ENCODE results near the gene DGCR2. TPM values are rescaled to one million over a fixed set of nuclear protein-coding genes. Genes with fewer than 3 reads are reported as not detected.

Gene DGCR2
- total RNA-seq, 1 donor from 2014 or later: 50.0 TPM

GRCh38 chr22:19042285-19043120 lies 79.7 kb downstream of the DGCR2 start:
- H3K36me3 ChIP-seq (ENCODE audit: control insufficient read depth, insufficient read depth, low read length): peaks cover 36% of the 10 kb centered on the region
- FAIRE-seq: peak; percentile 72
- H3K27me3 ChIP-seq (ENCODE audit: control insufficient read depth, insufficient read depth, low read length): no peaks in the 10 kb centered on the region
- no peak overlapping the region for H3K4me3 ChIP-seq (ENCODE audit: low read depth, low read length)
- DNase-seq (ENCODE audit: low read depth): no peak
- TF ChIP-seq CTCF (IDR thresholded peaks at IDR 0.05; ENCODE audit: insufficient read depth, low read length, severe bottlenecking): no peak

DNA sequence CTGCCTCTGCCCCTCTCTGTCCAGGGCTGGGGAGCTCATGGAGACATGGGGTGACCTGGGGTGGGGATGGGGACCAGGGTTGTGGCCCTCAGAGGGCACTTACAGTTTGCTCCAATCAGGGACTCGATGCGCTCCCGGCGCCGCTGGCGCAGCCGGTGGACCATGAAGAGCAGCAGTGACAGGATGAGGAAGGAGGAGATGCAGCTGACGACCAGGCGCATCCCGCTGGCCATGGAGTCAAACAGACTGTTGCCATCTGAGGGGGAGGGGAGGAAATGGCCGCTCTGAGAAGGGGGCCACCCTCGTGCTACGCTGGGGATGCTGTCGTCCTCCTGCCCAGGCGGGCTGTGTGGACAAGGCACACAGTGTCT lies 80.5 kb downstream of the DGCR2 start:
- FAIRE-seq: no peak
- TF ChIP-seq CTCF (IDR thresholded peaks at IDR 0.05; ENCODE audit: insufficient read depth, low read length, severe bottlenecking): no peak
- no peak for DNase-seq (ENCODE audit: low read depth)
- Histone ChIP-seq H3K36me3 (ENCODE audit: control insufficient read depth, insufficient read depth, low read length) (peaks cover 34% of the 10 kb centered on the region), H3K27me3 (ENCODE audit: control insufficient read depth, insufficient read depth, low read length) (no peaks in the 10 kb centered on the region), H3K4me3 (ENCODE audit: low read depth, low read length) (no peak overlapping the region)

DNA sequence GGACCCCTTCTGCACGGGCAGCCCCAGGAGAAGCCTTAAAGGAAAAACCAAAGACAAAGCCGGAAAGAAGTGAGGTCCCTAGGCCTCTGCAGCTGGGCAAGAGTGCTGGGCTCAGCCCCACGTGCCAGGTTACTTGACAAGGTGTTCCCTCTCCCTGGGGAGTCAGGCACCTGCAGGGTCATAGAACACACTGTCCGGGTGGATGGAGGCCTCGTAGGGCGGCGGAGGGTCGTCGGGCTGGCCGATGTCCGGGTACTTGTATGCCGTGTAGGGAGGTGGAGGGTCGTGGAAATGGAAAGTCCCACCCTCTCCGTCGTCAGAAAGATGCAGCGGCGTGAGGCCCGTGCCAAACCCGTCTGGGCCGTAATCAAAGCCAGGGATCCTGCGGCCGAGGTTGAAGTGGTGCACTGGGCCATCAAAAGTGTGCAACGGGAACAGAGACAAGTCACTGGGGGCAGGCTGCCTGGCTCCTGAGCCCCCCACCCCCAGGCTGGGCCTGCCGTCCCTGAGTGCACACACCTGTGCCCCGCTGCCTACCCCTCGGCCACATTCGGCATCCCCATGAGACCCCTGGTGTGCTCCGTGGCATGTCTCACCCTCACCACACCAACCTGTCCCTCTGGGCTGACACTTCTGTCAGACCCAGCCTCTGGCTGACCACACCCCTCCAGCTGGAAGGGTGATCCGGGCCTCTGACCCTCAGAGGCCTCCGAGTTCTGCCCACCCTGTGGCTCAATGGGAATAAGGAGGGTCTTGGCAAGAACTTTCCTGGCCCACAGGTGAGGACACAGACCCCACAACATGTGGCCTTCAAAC lies 81.1 kb downstream of the DGCR2 start:
- Histone ChIP-seq H3K27me3 (ENCODE audit: control insufficient read depth, insufficient read depth, low read length) (no peaks in the 10 kb centered on the region), H3K36me3 (ENCODE audit: control insufficient read depth, insufficient read depth, low read length) (peaks cover 30% of the 10 kb centered on the region), H3K4me3 (ENCODE audit: low read depth, low read length) (no peak overlapping the region)
- no peak for TF ChIP-seq CTCF (IDR thresholded peaks at IDR 0.05; ENCODE audit: insufficient read depth, low read length, severe bottlenecking)
- no peak for FAIRE-seq
- no peak for DNase-seq (ENCODE audit: low read depth)

DNA sequence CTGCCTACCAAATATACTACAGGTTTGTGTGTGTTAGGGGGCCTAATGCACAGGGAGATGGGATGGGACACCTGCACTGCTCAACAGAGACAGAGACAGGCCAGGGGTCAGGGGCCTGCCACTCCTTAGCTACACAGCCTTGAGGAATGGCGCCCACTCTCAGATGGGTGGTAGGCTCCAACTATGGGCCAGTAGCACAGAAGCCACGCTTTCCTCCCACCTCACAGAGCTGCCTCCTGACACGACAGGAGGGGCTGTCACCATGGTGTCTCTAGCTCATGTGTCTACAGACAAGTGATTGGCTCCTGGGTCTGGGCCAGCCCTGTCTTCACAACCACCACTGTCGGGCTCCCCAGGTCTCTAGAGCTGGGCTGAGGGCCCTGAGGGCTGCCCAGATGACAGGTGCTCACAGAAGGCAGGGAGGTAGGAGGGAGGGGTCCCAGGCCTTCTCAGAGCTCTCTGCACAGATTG lies 81.8 kb downstream of the DGCR2 start:
- DNase-seq (ENCODE audit: low read depth) (no peak), FAIRE-seq (no peak)
- Histone ChIP-seq H3K27me3 (ENCODE audit: control insufficient read depth, insufficient read depth, low read length) (no peaks in the 10 kb centered on the region), H3K4me3 (ENCODE audit: low read depth, low read length) (no peak overlapping the region), H3K36me3 (ENCODE audit: control insufficient read depth, insufficient read depth, low read length) (peaks cover 30% of the 10 kb centered on the region)
- TF ChIP-seq CTCF (IDR thresholded peaks at IDR 0.05; ENCODE audit: insufficient read depth, low read length, severe bottlenecking): no peak

DNA sequence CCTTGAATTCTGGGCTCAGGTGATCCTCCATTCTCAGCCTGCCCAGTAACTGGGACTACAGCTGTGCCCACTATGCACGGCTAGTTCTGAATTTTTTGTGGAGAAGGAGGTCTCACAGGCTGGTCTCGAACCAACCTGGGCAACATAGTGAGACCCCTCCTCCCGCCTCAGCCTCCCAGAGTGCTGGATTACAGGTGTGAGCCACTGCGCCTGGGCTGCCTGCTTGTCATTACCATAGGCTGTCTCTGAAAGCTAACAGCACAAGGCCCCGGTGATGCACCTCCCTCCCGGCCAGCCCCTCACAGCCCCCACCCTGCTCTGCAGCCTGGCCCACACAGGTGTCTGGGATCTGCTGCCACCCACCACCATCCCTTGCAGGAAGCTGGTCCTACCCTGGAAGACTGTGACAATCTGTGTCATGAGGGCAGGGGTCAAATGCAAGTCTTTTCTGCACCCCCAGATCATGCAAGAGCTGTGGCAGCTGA lies 82.4 kb downstream of the DGCR2 start:
- no peak for TF ChIP-seq CTCF (IDR thresholded peaks at IDR 0.05; ENCODE audit: insufficient read depth, low read length, severe bottlenecking)
- H3K27me3 ChIP-seq (ENCODE audit: control insufficient read depth, insufficient read depth, low read length): no peaks in the 10 kb centered on the region
- FAIRE-seq (no peak), DNase-seq (ENCODE audit: low read depth) (no peak)
- no peak overlapping the region for H3K4me3 ChIP-seq (ENCODE audit: low read depth, low read length)
- peaks cover 28% of the 10 kb centered on the region for H3K36me3 ChIP-seq (ENCODE audit: control insufficient read depth, insufficient read depth, low read length)

Data from bronchial epithelial cell (primary cell).